ENCODE measurements around the gene ATP10B.

- TF ChIP-seq CTCF (conservative IDR thresholded peaks at IDR 0.05; ENCODE audit: low read length) (no peak), EZH2phosphoT487 (IDR thresholded peaks at IDR 0.05; ENCODE audit: borderline replicate concordance, low read depth, low read length) (no peak)
Observed at GRCh38 chr5:160646033-160646432, 206.0 kb downstream of the ATP10B start.
